ENCODE results near the gene MRFAP1L1.

- TF ChIP-seq, protein P1, sequence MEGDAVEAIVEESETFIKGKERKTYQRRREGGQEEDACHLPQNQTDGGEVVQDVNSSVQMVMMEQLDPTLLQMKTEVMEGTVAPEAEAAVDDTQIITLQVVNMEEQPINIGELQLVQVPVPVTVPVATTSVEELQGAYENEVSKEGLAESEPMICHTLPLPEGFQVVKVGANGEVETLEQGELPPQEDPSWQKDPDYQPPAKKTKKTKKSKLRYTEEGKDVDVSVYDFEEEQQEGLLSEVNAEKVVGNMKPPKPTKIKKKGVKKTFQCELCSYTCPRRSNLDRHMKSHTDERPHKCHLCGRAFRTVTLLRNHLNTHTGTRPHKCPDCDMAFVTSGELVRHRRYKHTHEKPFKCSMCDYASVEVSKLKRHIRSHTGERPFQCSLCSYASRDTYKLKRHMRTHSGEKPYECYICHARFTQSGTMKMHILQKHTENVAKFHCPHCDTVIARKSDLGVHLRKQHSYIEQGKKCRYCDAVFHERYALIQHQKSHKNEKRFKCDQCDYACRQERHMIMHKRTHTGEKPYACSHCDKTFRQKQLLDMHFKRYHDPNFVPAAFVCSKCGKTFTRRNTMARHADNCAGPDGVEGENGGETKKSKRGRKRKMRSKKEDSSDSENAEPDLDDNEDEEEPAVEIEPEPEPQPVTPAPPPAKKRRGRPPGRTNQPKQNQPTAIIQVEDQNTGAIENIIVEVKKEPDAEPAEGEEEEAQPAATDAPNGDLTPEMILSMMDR (IDR thresholded peaks at IDR 0.05; ENCODE audit: low read depth, low read length): no peak
- no peak for TF ChIP-seq EZH2phosphoT487 (IDR thresholded peaks at IDR 0.05; ENCODE audit: low read depth)
Observed at GRCh38 chr4:6684656-6685055, 25.0 kb downstream of the MRFAP1L1 start.

All from OCI-LY3 (cell line).